Thymus (tissue), 11 donors: ENCODE results near the gene SORBS2. TPM values are rescaled to one million over a fixed set of nuclear protein-coding genes. Genes with fewer than 3 reads are reported as not detected.

ENCODE experiments used
- DNase-seq, 9 donors: peaks; one replicate each; pipeline ENCODE4 v3.0.0-alpha.2; 2013; ENCODE audit warnings: low spot score in 9 of 9, low read depth in 6 of 9, missing footprints in 1 of 9
- H3K27ac ChIP-seq, 2 donors: one replicate each; pipeline ENCODE4 v1.5.1; 2013; ENCODE audit warnings: control low read depth in 1 of 2, low read depth in 1 of 2, low read length in 1 of 2, mild to moderate bottlenecking in 1 of 2, moderate library complexity in 1 of 2
- H3K27me3 ChIP-seq, 2 donors: one replicate each; pipeline ENCODE4 v1.5.1; 2013; ENCODE audit warnings: low read length in 1 of 2; ENCODE audit not compliant: control insufficient read depth in 2 of 2, insufficient read depth in 1 of 2
- H3K36me3 ChIP-seq, 2 donors: one replicate each; pipeline ENCODE4 v1.5.1; 2013; ENCODE audit warnings: low read length in 1 of 2, mild to moderate bottlenecking in 1 of 2, moderate library complexity in 1 of 2; ENCODE audit not compliant: control insufficient read depth in 2 of 2, insufficient read depth in 2 of 2
- H3K4me1 ChIP-seq, 2 donors: one replicate each; pipeline ENCODE4 v1.5.1; 2013; ENCODE audit warnings: low read length in 2 of 2; ENCODE audit not compliant: control insufficient read depth in 2 of 2, insufficient read depth in 2 of 2
- H3K4me3 ChIP-seq, 2 donors: one replicate each; pipeline ENCODE4 v1.5.1; 2013; ENCODE audit warnings: low read length in 2 of 2, control low read depth in 1 of 2, mild to moderate bottlenecking in 1 of 2
- H3K9me3 ChIP-seq, 2 donors: one replicate each; pipeline ENCODE4 v1.5.1; 2013; ENCODE audit warnings: low read length in 1 of 2, mild to moderate bottlenecking in 1 of 2; ENCODE audit not compliant: control insufficient read depth in 2 of 2, insufficient read depth in 1 of 2
- WGBS: extraction: QIAGEN DNeasy Blood & Tissue Kit; methylation state at CpG from one replicate; pipeline ENCODE4 v1.1.7; 2013; 5-methylcytosine and 5-hydroxymethylcytosine counted together
- polyA plus RNA-seq: library from polyadenylated mRNA; stranded (reverse); fragments of 200-250 nt; gene quantifications from one replicate; pipeline ENCODE4 v1.2.3, GENCODE V29; 2013
- total RNA-seq: library from RNA; stranded (reverse); fragments of 120-200 nt; gene quantifications from one replicate; pipeline ENCODE4 v1.2.4, GENCODE V29; 2013
- donor health status: healthy.

Gene SORBS2
- total and polyA plus RNA-seq, 2 donors, result 13.8 to 78.6 TPM

DNA sequence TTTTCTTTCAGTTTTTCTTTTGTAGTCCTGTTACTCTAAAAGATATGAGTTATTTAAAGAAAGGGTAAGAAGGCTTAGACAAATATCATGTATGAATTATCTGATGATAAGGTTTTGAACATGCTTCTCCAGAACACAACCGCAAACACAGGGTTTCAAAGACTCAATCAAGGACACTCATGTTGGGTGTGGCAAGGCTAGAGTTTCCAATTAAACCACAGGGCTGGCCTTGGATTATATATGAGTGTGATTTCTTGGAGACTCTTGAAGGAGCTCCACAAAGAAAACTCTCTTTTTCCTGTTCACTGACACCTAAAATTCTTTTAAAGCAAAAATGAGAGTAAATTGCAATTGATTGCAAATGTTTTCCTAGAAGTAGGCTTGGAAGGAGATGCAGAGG, 166.6 kb downstream of the SORBS2 start:
- WGBS, result 97% methylated on average over 1 of the region's 1 CpG
- Histone ChIP-seq H3K4me3 (no peak overlapping the region), H3K36me3 (no peaks in the 10 kb centered on the region), H3K4me1 (no peaks in the 10 kb centered on the region), H3K27me3 (peaks cover 2 to 3% of the 10 kb centered on the region in 2 donors), H3K27ac (no peak overlapping the region), H3K9me3 (no peaks in the 10 kb centered on the region)
- no peak for DNase-seq

GRCh38 chr4:185644408-185644807, 167.6 kb downstream of the SORBS2 start:
- WGBS, result 84% methylated on average over 4 of the region's 4 CpGs
- H3K27ac ChIP-seq, result no peak overlapping the region

DNA sequence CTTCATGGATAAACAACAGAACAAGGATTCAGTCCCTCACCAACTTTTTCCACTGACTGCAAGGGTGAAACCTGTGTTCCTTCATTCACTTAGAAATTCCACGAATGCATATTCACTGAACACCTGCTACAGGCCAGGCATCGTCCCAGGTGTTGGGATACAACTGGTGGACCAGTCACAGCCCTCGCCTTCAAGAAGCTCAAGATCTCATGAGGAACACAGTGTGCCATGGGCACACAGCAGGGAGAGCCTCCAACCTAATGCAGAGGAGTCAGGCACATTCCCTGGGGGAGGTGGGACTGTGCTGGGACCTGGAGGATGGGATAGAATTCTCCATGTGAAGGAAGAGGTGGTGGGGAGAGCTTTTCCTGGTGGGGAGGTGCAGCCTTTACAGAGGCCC, 169.1 kb downstream of the SORBS2 start:
- H3K4me3 ChIP-seq, result no peak overlapping the region
- 91% methylated on average over 3 of the region's 3 CpGs for WGBS
- no peaks in the 10 kb centered on the region for H3K9me3 ChIP-seq
- DNase-seq, result no peak
- H3K27ac ChIP-seq, result no peak overlapping the region
- peaks cover 6 to 18% of the 10 kb centered on the region in 2 donors for H3K27me3 ChIP-seq
- H3K36me3 ChIP-seq, result no peaks in the 10 kb centered on the region
- no peaks in the 10 kb centered on the region for H3K4me1 ChIP-seq

More at GRCh38 chr4:185644408-185644807, 167.6 kb downstream of the SORBS2 start:
- H3K27me3 ChIP-seq, result peaks cover 2 to 5% of the 10 kb centered on the region in 2 donors
- no peak for DNase-seq
- no peaks in the 10 kb centered on the region for H3K4me1 ChIP-seq
- H3K4me3 ChIP-seq, result no peak overlapping the region
- H3K36me3 ChIP-seq, result no peaks in the 10 kb centered on the region
- no peaks in the 10 kb centered on the region for H3K9me3 ChIP-seq

DNA sequence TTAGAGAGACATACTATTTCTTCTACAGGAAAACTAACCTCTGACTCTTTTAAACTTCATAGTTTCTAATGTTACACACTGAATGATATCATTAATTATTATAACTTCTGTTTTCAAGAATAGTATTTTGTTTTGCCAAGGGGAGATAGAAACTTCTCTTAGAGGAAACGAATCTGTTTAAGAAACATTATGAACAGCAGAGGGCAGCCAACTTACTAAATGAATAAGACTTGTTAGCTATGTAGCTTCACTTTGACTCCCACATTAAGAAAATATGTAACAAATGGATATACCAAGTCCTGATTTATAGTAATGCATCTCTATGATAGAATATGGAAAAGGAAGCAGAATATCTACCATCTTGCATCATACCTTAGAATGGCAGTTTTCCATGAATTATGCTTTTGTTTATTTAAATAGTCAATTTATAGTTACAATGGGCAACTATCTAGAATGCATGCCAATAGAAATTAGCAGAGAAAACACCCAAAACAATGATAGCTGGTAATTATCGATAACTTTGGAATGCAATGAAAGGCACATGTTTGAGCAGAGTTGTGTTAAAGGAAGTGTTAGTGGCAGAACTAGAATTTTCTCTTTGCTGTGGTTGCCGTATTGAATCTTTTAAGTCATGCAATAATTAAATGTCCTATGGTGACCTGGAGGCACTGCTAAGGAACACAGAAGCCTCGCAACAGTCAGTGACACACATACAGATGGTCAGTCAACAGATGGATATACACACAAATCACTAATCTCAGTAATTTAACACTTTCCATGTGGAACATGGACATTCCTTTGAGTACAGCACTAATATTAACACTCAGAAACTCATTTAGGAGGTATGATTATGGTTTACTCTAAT, 171.0 kb downstream of the SORBS2 start:
- peak in 2 of 9 donors; percentile 8 to 45 for DNase-seq
- no peaks in the 10 kb centered on the region for H3K9me3 ChIP-seq
- 68% methylated on average over 4 of the region's 4 CpGs for WGBS
- no peak overlapping the region for H3K4me3 ChIP-seq
- no peak overlapping the region for H3K27ac ChIP-seq
- peaks cover 8 to 25% of the 10 kb centered on the region in 2 donors for H3K27me3 ChIP-seq
- no peaks in the 10 kb centered on the region for H3K4me1 ChIP-seq
- no peaks in the 10 kb centered on the region for H3K36me3 ChIP-seq

DNA sequence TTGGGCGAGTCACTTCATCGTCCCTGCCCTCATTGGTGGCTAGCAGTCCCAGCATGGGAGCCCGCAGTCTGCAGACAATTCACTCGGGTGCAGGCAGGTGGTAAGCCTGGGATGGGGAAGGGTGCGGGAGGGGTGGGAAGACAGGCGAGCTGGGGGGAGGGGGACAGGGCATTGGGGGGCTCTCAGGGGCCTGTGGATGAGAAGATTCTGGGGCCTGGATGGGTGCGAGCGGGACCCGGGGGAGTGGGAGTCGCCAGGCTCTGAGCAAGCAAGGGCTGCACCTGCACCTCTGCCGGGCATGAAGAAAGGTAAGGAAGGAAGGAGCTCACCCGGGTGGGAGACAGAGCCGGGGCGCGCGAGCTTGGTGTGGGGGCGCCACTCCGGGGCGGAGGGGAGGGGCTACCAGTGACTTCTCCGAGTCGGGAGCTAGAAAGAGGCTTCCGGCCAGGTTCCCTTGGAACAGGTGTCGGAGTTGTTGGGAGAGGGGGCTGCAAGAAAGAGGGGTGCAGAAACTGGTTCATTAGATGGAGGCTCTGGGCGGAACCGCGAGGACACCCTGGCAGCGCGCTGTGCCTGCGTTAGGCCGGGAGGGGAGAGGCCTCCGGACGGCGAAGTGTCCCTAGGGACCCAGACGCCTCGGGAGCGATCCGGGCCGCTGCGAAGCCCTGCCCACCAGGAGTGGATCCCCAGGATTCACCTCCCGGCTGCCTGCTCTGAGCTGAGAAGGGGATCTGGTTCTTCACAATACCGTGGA, 173.3 kb downstream of the SORBS2 start:
- 9% methylated on average over 41 of the region's 41 CpGs for WGBS
- no peaks in the 10 kb centered on the region for H3K36me3 ChIP-seq
- peaks cover 7 to 25% of the 10 kb centered on the region in 2 donors for H3K27me3 ChIP-seq
- no peak for DNase-seq
- no peaks in the 10 kb centered on the region for H3K4me1 ChIP-seq
- H3K4me3 ChIP-seq, result no peak overlapping the region
- H3K27ac ChIP-seq, result no peak overlapping the region
- no peaks in the 10 kb centered on the region for H3K9me3 ChIP-seq

GRCh38 chr4:185638093-185638492, 173.9 kb downstream of the SORBS2 start:
- Histone ChIP-seq H3K27ac (no peak overlapping the region), H3K4me1 (no peaks in the 10 kb centered on the region), H3K27me3 (peaks cover 6 to 24% of the 10 kb centered on the region in 2 donors), H3K9me3 (no peaks in the 10 kb centered on the region), H3K4me3 (no peak overlapping the region), H3K36me3 (no peaks in the 10 kb centered on the region)
- WGBS, result 18% methylated on average over 15 of the region's 15 CpGs
- DNase-seq, result no peak

DNA sequence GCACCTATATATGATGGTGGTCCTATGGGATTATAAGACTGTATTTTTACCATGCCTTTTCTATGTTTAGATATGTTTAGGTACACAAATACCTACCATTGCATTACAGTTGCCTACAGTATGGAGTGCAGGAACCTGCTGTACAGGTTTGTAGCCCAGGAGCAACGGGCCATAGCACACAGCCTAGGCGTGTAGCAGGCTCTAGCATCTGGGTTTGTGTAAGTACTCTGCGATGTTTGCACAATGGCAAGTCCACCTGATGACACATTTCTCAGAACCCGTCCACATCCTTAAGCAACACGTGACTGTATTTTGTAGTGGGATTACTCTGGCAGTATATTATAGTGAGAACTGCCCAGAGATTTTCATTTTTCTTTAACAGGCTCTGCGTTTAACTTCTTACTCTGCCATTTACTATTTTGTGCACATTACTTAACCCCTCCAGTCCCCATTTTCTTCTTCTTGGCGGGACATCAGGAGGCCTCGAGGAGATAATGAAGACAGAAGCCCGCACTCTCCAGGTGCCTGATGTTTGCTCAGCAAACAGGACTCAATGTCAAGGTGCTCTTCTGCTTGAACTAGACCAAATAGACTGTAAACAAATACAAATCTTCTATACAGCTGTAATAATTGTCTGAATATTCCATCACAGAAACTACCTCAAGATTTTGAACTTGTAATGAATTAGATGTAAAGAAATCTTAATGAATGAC, 174.7 kb downstream of the SORBS2 start:
- Histone ChIP-seq H3K9me3 (no peaks in the 10 kb centered on the region), H3K27ac (no peak overlapping the region), H3K36me3 (no peaks in the 10 kb centered on the region), H3K4me1 (no peaks in the 10 kb centered on the region), H3K27me3 (peaks cover 6 to 22% of the 10 kb centered on the region in 2 donors), H3K4me3 (no peak overlapping the region)
- 94% methylated on average over 9 of the region's 9 CpGs for WGBS
- DNase-seq, result no peak

DNA sequence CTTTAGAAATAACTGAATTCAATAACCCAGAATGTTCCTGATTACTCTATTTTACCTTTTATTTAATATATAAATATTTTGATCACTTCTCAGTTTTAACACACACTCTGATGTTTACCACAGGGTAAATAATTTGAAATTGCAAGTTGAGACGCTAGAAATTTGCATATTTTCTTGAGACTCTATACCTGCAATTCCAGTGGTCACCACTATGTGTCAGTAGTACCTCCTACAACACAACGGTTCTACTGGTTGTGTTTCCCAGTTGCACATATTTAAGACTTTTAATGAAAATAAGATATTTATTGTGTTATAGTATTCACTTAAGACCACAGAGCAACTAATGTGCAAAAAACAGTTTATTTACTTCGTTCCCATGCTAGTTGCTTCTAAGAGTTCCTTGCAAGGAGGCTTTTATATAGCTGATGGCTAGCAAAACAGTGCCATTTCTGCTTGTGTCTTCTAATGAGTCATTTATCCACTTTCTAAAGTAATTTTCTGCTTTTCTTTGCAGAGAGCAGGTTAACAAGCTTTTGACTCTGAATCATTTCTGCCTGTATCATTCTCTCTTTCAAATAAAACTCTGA, 177.8 kb downstream of the SORBS2 start:
- Histone ChIP-seq H3K9me3 (no peaks in the 10 kb centered on the region), H3K4me1 (no peaks in the 10 kb centered on the region), H3K27ac (no peak overlapping the region), H3K36me3 (no peaks in the 10 kb centered on the region), H3K4me3 (no peak overlapping the region), H3K27me3 (peaks cover 6 to 19% of the 10 kb centered on the region in 2 donors)
- no peak for DNase-seq
- WGBS, result 72% methylated on average over 3 of the region's 3 CpGs
